Trophoblast cell (in vitro differentiated cells and primary cell): ENCODE measurements around the gene FSCN2.

Experiments used
- DNase-seq, 2 donors: peaks; one replicate each; pipeline ENCODE4 v3.0.0-alpha.2; 2016
- H2AFZ ChIP-seq: 2 replicates; pipeline ENCODE4 v1.6.1; 2013; ENCODE audit warnings: low read length, moderate library complexity, mild to moderate bottlenecking; ENCODE audit not compliant: insufficient read depth, poor library complexity
- H2AK5ac ChIP-seq: 2 replicates; pipeline ENCODE4 v1.6.1; 2013; ENCODE audit warnings: mild to moderate bottlenecking, low read length
- H2BK120ac ChIP-seq: 2 replicates; pipeline ENCODE4 v1.6.1; 2013; ENCODE audit warnings: low read length, mild to moderate bottlenecking, moderate library complexity; ENCODE audit not compliant: insufficient read depth, poor library complexity
- H2BK12ac ChIP-seq: 2 replicates; pipeline ENCODE4 v1.6.1; 2013; ENCODE audit warnings: mild to moderate bottlenecking, low read length, moderate library complexity
- H2BK5ac ChIP-seq: 2 replicates; pipeline ENCODE4 v1.6.1; 2013; ENCODE audit warnings: low read length, low read depth, moderate library complexity, mild to moderate bottlenecking; ENCODE audit not compliant: poor library complexity
- H3K14ac ChIP-seq: 2 replicates; pipeline ENCODE4 v1.6.1; 2013; ENCODE audit warnings: mild to moderate bottlenecking, low read length
- H3K18ac ChIP-seq: 2 replicates; pipeline ENCODE4 v1.6.1; 2013; ENCODE audit warnings: mild to moderate bottlenecking, low read length
- H3K23ac ChIP-seq: 2 replicates; pipeline ENCODE4 v1.6.1; 2013; ENCODE audit warnings: low read length
- H3K27ac ChIP-seq: 2 replicates; pipeline ENCODE4 v1.5.1; 2013; ENCODE audit warnings: low read depth, mild to moderate bottlenecking, inconsistent platforms, low read length, moderate library complexity
- H3K27me3 ChIP-seq: 2 replicates; pipeline ENCODE4 v1.6.1; 2013; ENCODE audit warnings: inconsistent platforms, mild to moderate bottlenecking, low read length, moderate library complexity; ENCODE audit not compliant: insufficient read depth
- H3K36me3 ChIP-seq, 2 experiments: 1 replicate in 1 of 2; 2 replicates in 1 of 2; pipeline ENCODE4 v1.6.1; 2013; ENCODE audit warnings: low read length in 2 of 2, mild to moderate bottlenecking in 2 of 2, moderate library complexity in 1 of 2; ENCODE audit not compliant: insufficient read depth in 2 of 2, control insufficient read depth in 1 of 2
- H3K4ac ChIP-seq: 2 replicates; pipeline ENCODE4 v1.6.1; 2013; ENCODE audit warnings: low read depth, mild to moderate bottlenecking, low read length, moderate library complexity
- H3K4me1 ChIP-seq, 2 experiments: 1 replicate in 1 of 2; 2 replicates in 1 of 2; pipeline ENCODE4 v1.6.1; 2013; ENCODE audit warnings: low read length in 2 of 2, mild to moderate bottlenecking in 2 of 2, moderate library complexity in 1 of 2; ENCODE audit not compliant: insufficient read depth in 2 of 2, control insufficient read depth in 1 of 2
- H3K4me2 ChIP-seq: 2 replicates; pipeline ENCODE4 v1.6.1; 2013; ENCODE audit warnings: inconsistent platforms, mild to moderate bottlenecking, low read length, moderate library complexity
- H3K4me3 ChIP-seq: 2 replicates; pipeline ENCODE4 v1.5.1; 2013; ENCODE audit warnings: mild to moderate bottlenecking, low read depth, low read length, inconsistent platforms
- H3K79me1 ChIP-seq: one replicate; pipeline ENCODE4 v1.6.1; 2013; ENCODE audit warnings: low read length
- H3K79me2 ChIP-seq: 2 replicates; pipeline ENCODE4 v1.6.1; 2013; ENCODE audit warnings: low read length, mild to moderate bottlenecking; ENCODE audit not compliant: control insufficient read depth, insufficient read depth, poor library complexity
- H3K9ac ChIP-seq: 2 replicates; pipeline ENCODE4 v1.6.1; 2013; ENCODE audit warnings: mild to moderate bottlenecking, low read length
- H3K9me3 ChIP-seq: 2 replicates; pipeline ENCODE4 v1.6.1; 2013; ENCODE audit warnings: low read depth, mild to moderate bottlenecking, control low read depth, inconsistent platforms, low read length; ENCODE audit not compliant: insufficient read depth
- H4K12ac ChIP-seq: 2 replicates; pipeline ENCODE4 v1.6.1; 2013; ENCODE audit warnings: low read depth, mild to moderate bottlenecking, low read length, moderate library complexity
- H4K8ac ChIP-seq: 2 replicates; pipeline ENCODE4 v1.6.1; 2013; ENCODE audit warnings: low read depth, mild to moderate bottlenecking, low read length, moderate library complexity
- H4K91ac ChIP-seq: one replicate; pipeline ENCODE4 v1.6.1; 2013; ENCODE audit warnings: low read depth, mild to moderate bottlenecking, low read length, moderate library complexity
- WGBS: extraction: QIAGEN DNeasy Blood & Tissue Kit; methylation state at CpG from one replicate; pipeline ENCODE4 v1.1.7; 2013; ENCODE audit warnings: missing lambda C conversion rate; ENCODE audit not compliant: insufficient read length, insufficient coverage; ENCODE audit errors: extremely low coverage; 5-methylcytosine and 5-hydroxymethylcytosine counted together

Gene FSCN2

DNA sequence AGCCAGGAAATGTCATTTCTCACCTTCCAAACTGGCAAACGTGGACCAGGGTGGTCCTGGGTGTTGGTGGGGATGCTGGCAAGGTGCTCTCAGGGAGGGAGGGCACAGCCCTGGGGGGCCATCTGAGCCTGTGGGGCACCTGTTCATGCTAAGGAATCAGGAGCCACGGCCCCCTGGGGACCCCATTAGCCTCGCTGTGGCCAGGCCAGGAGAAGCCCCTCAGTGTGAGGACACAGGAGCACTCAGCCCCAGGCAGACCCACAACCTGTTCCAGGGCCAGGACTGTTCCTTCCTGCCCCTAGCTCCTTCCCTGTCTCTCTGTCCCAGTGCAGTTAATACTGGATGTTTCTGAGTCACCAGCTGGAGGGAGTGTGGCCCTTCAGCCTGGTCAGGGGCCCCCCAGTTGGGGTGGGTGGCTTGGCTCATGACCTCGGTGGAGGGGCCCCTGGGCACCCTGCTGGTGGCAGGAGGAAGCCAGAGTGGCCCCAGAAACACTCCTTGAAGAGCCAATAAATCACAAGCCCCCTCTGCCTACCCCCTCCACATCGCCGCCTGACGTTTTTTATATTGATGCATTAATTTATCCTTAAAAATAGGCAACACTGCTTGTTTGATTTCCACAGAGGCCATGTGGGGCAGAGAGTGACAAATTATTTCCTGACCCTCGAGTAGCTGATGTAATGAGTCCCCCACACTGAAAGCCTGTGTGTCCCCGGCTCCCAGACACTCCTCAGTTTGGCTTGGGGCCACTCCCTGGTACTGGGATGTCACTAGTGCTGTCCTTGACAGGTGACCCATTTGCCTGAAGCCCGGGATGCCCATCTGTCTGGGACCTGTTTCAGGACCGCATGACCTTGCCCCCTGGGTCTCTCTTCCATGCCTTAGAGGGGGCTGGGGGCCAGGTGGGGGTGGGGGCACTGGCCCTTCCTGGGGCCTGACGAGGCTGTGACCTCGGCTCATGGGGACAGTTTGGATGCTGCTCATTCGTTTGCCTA lies 37.9 kb upstream of the FSCN2 start:
- Histone ChIP-seq H2BK12ac (peak overlapping the region; percentile 25), H3K14ac (no peak overlapping the region), H3K4me1 (peaks cover 7 to 11% of the 10 kb centered on the region in 2 experiments), H4K8ac (no peak overlapping the region), H3K27ac (no peak overlapping the region), H4K12ac (no peak overlapping the region), H3K9ac (no peak overlapping the region), H2BK120ac (no peak overlapping the region), H3K79me2 (peaks cover 4% of the 10 kb centered on the region), H2BK5ac (no peak overlapping the region), H3K79me1 (peaks cover 7% of the 10 kb centered on the region), H3K23ac (no peak overlapping the region), H3K4me3 (peak overlapping the region; percentile 28), H4K91ac (no peak overlapping the region), H2AFZ (no peak overlapping the region), H3K4me2 (no peak overlapping the region), H3K9me3 (peaks cover 2% of the 10 kb centered on the region), H3K36me3 (no peaks in the 10 kb centered on the region), H3K18ac (no peak overlapping the region), H3K4ac (no peak overlapping the region), H3K27me3 (peaks cover 5% of the 10 kb centered on the region), H2AK5ac (no peak overlapping the region)
- no CpG with 5 or more reads among the region's 14 CpGs for WGBS
- DNase-seq = no peak

DNA sequence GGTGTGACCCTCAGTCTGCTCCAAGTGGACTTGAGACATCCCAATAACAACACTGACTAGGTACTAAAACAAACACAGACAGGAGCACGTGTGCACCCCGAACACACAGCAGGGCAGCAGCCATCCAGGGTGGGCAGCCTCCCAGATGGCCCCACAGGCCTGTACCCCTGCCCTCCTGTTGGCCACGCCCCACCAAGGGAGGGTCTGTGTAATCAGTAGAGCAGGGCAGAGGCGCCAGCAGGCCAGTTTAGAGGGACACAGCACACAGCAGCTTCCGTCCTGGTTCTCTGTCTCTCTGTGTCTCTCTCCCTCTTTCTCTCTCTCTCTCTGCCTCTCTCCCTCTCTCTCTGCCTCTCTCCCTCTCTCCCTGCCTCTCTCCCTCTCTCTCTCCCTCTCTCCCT lies 37.0 kb upstream of the FSCN2 start:
- Histone ChIP-seq H2AK5ac (no peak overlapping the region), H4K12ac (no peak overlapping the region), H2BK12ac (no peak overlapping the region), H2BK120ac (no peak overlapping the region), H3K79me2 (peaks cover 4% of the 10 kb centered on the region), H2BK5ac (no peak overlapping the region), H3K4me2 (no peak overlapping the region), H3K9me3 (peaks cover 2% of the 10 kb centered on the region), H3K23ac (no peak overlapping the region), H4K8ac (no peak overlapping the region), H3K79me1 (peaks cover 7% of the 10 kb centered on the region), H3K9ac (no peak overlapping the region), H3K27ac (no peak overlapping the region), H3K4me1 (peaks cover 7 to 11% of the 10 kb centered on the region in 2 experiments), H3K18ac (no peak overlapping the region), H3K4ac (no peak overlapping the region), H4K91ac (no peak overlapping the region), H3K27me3 (peaks cover 5% of the 10 kb centered on the region), H2AFZ (no peak overlapping the region), H3K4me3 (no peak overlapping the region), H3K14ac (no peak overlapping the region), H3K36me3 (no peaks in the 10 kb centered on the region)
- DNase-seq = no peak
- no CpG with 5 or more reads among the region's 5 CpGs for WGBS

DNA sequence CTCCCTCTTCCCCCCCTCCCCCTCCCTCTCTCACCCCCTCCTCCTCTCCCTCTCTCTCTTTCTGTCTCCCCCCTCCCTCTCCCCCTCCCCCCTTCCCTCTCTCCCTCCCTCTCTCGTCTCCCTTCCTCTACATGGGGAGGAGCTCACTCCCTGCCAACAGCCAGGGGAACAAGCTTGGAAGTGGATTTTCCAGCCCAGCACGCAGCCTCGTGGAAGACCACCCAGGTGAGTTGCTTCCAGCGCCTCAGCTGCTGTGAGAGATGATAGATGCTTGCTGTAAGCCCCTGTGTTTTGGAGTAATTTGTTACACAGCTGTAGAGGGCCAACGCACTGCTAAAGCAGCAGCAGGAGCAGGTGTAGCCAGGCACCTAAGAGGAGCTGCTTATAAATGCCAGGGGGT lies 36.4 kb upstream of the FSCN2 start:
- no peak overlapping the region for H2AK5ac ChIP-seq
- H3K27ac ChIP-seq = no peak overlapping the region
- H3K79me1 ChIP-seq = peaks cover 7% of the 10 kb centered on the region
- peaks cover 4% of the 10 kb centered on the region for H3K79me2 ChIP-seq
- H3K14ac ChIP-seq = no peak overlapping the region
- no peak overlapping the region for H2BK120ac ChIP-seq
- no peak overlapping the region for H3K4me3 ChIP-seq
- H3K23ac ChIP-seq = no peak overlapping the region
- H4K12ac ChIP-seq = no peak overlapping the region
- no peak for DNase-seq
- no peak overlapping the region for H4K91ac ChIP-seq
- no peak overlapping the region for H2AFZ ChIP-seq
- H2BK12ac ChIP-seq = no peak overlapping the region
- H3K36me3 ChIP-seq = no peaks in the 10 kb centered on the region
- peaks cover 5% of the 10 kb centered on the region for H3K27me3 ChIP-seq
- H3K9ac ChIP-seq = no peak overlapping the region
- no peak overlapping the region for H3K4me2 ChIP-seq
- no peak overlapping the region for H4K8ac ChIP-seq
- H3K4ac ChIP-seq = no peak overlapping the region
- peaks cover 2% of the 10 kb centered on the region for H3K9me3 ChIP-seq
- no peak overlapping the region for H3K18ac ChIP-seq
- peaks cover 7 to 11% of the 10 kb centered on the region in 2 experiments for H3K4me1 ChIP-seq
- H2BK5ac ChIP-seq = no peak overlapping the region
- WGBS = no CpG with 5 or more reads among the region's 5 CpGs

DNA sequence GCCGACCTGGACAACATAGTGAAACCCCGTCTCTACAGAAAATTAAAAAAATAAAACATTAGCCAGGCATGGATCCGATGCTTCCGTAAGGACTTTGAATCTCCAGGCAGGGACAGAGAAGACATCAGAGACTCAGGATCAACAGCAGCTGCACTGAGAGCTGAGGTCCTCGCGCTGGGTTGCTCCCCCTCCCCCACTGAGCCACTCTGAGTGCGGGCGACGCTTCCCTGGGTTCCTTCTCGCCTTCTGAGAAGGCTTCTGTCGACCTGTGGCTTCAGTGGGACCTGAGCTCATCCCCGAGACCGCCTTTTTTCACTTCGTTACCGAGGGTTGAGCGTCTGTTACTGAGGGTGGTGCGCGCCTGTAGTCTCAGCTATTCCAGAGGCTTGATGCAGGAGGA lies 36.0 kb upstream of the FSCN2 start:
- H3K79me2 ChIP-seq = peaks cover 4% of the 10 kb centered on the region
- peaks cover 5% of the 10 kb centered on the region for H3K27me3 ChIP-seq
- no peaks in the 10 kb centered on the region for H3K36me3 ChIP-seq
- H3K23ac ChIP-seq = no peak overlapping the region
- no peak overlapping the region for H3K9ac ChIP-seq
- H3K14ac ChIP-seq = no peak overlapping the region
- H3K4me2 ChIP-seq = no peak overlapping the region
- peaks cover 7 to 11% of the 10 kb centered on the region in 2 experiments for H3K4me1 ChIP-seq
- no peak for DNase-seq
- WGBS = no CpG with 5 or more reads among the region's 18 CpGs
- H2BK12ac ChIP-seq = no peak overlapping the region
- no peak overlapping the region for H3K18ac ChIP-seq
- no peak overlapping the region for H2AFZ ChIP-seq
- peaks cover 2% of the 10 kb centered on the region for H3K9me3 ChIP-seq
- H3K4ac ChIP-seq = no peak overlapping the region
- H3K79me1 ChIP-seq = peaks cover 7% of the 10 kb centered on the region
- no peak overlapping the region for H4K91ac ChIP-seq
- no peak overlapping the region for H3K4me3 ChIP-seq
- H2BK120ac ChIP-seq = no peak overlapping the region
- H2AK5ac ChIP-seq = no peak overlapping the region
- no peak overlapping the region for H4K12ac ChIP-seq
- no peak overlapping the region for H2BK5ac ChIP-seq
- no peak overlapping the region for H3K27ac ChIP-seq
- H4K8ac ChIP-seq = no peak overlapping the region
